Fibroblast of villous mesenchyme (primary cell): ENCODE data around the gene PPP1R27. TPM values are rescaled to one million over a fixed set of nuclear protein-coding genes. Genes with fewer than 3 reads are reported as not detected.

Experiments
- DNase-seq: peaks from one replicate; pipeline ENCODE4 v3.0.0-alpha.2; 2010; ENCODE audit warnings: low read depth
- H3K4me3 ChIP-seq: 2 replicates; pipeline ENCODE4 v1.5.1; 2011; ENCODE audit warnings: low read depth, mild to moderate bottlenecking, low read length
- total RNA-seq: library from RNA; depleted of rRNA; stranded (reverse); fragments of >200 nt; gene quantifications from 2 replicates; pipeline ENCODE4 v1.2.3, GENCODE V29; 2012
- TF ChIP-seq, protein P1 (sequence below): IDR thresholded peaks from 2 replicates; pipeline ENCODE4 v1.5.1; 2012; ENCODE audit warnings: low read depth, mild to moderate bottlenecking, low read length; ENCODE audit not compliant: insufficient read depth

Gene PPP1R27
- total RNA-seq, 1 donor, result not detected

DNA sequence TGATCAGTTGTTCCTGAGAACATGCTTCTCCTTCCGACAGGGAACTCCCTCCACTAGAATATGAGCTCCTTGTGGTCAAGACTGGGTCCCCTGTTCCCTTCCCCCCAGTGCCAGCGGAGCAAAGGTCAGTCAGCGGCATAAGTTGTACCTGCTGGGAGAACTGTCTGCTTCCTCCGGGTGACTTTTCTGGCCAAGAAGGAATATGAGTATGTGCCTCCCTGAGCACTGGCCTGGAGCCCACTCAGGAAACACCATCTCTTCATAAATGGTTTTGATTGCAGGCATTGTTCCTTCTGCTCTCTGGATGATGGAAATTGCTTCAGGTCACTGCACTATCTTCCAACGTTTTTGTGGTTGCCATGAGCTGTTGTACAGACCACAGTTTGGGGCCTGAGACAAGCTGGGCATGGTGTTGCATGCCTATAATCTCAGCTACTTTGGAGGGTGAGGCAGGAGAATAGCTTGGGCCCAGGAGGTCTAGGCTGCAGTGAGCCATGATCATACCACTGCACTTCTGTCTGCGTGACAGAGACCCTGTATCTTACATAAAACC lies 28.3 kb upstream of the PPP1R27 start:
- H3K4me3 ChIP-seq, result no peak overlapping the region
- DNase-seq, result no peak
- TF ChIP-seq, protein P1, sequence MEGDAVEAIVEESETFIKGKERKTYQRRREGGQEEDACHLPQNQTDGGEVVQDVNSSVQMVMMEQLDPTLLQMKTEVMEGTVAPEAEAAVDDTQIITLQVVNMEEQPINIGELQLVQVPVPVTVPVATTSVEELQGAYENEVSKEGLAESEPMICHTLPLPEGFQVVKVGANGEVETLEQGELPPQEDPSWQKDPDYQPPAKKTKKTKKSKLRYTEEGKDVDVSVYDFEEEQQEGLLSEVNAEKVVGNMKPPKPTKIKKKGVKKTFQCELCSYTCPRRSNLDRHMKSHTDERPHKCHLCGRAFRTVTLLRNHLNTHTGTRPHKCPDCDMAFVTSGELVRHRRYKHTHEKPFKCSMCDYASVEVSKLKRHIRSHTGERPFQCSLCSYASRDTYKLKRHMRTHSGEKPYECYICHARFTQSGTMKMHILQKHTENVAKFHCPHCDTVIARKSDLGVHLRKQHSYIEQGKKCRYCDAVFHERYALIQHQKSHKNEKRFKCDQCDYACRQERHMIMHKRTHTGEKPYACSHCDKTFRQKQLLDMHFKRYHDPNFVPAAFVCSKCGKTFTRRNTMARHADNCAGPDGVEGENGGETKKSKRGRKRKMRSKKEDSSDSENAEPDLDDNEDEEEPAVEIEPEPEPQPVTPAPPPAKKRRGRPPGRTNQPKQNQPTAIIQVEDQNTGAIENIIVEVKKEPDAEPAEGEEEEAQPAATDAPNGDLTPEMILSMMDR, result no peak

DNA sequence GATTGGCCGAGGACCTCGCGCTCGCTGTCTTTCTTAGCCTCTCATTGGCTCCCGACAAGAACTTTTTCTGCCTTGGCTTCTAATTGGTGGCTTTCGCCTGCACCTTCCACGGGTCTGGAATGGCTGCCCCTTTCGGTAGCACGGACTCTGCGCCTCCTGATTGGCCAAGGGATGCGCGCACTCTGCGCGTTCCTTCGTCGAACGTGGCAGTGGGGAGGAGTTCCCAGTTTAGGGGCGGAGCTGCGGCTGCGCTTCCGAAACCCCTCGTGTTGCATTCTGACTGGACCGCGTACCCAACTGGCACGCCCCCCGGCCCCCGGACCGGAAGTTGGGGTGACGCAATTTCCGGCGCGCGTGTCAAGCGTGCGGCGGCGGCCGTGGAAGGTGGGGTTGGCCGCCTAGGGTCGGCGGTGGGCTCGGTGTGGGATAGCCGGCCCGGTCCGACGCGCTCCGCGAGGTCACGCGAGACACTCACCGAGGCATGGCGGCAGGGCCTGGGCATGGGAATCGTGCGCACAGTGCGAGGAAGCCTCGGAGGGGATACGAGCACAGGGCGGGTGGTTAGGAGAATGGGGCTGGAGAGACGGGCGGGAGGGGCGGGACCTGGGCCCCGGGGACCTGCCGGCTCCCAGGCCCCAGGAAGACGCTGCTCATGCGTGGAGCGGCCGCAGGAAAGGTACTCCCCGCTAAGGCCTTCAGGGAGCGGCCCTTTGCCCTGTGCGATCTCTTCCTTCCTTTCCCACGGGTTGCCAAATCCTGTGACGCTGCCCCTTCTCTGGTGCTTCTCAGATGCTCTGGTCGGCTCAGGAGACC lies 26.1 kb upstream of the PPP1R27 start:
- H3K4me3 ChIP-seq, result peak overlapping the region; percentile 75
- TF ChIP-seq, protein P1, result no peak
- DNase-seq, result peak; percentile 100

DNA sequence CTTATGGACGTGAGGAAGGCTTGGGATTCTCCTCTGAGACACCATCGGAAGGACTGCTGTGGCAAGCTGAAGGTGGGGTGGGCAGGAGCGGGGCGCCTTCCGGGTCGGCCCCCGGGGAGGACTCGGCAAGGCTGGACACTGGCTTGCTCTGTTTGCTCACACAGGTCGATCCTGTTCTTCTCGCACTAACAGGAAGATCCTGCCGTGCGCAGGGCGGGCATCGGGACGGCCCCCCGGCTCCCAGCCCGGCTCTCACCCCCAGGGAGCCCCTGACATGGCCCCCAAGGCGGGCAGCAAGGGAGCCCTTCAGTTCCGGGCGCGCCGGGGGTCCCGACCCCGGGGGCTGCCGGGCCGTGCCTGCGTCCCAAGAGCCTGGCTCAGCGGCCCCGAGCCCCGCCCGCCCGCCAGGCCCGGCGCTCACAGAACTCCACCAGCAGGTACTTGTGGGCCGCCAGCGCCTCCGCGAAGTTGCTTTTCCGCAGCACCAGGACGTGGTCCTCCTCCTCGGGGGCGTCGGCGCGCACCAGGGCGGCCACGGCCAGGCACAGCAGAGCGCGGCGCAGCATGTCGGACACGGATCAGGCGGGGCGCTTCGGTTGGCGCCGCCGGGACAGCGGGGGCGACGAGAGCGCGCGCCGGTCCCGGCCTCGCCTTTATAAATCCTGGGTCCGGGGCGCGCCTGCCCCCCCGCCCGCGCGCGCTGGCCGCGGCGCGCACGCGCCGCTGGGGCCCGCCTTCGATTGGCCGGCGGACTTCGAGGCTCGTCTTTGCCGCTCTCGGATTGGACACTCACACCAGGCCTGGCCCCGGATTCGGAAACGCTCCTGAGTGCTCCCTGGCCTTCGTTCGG lies 25.3 kb upstream of the PPP1R27 start, which contains the start of gene P4HB:
Gene P4HB (minus strand): TSS at position 630 of the 850 bp plus-strand sequence. CDS start 64 bp downstream, at position 566.
- no peak for DNase-seq
- peak within 1 kb of the TSS; percentile 75 for H3K4me3 ChIP-seq
- TF ChIP-seq, protein P1, result no peak

DNA sequence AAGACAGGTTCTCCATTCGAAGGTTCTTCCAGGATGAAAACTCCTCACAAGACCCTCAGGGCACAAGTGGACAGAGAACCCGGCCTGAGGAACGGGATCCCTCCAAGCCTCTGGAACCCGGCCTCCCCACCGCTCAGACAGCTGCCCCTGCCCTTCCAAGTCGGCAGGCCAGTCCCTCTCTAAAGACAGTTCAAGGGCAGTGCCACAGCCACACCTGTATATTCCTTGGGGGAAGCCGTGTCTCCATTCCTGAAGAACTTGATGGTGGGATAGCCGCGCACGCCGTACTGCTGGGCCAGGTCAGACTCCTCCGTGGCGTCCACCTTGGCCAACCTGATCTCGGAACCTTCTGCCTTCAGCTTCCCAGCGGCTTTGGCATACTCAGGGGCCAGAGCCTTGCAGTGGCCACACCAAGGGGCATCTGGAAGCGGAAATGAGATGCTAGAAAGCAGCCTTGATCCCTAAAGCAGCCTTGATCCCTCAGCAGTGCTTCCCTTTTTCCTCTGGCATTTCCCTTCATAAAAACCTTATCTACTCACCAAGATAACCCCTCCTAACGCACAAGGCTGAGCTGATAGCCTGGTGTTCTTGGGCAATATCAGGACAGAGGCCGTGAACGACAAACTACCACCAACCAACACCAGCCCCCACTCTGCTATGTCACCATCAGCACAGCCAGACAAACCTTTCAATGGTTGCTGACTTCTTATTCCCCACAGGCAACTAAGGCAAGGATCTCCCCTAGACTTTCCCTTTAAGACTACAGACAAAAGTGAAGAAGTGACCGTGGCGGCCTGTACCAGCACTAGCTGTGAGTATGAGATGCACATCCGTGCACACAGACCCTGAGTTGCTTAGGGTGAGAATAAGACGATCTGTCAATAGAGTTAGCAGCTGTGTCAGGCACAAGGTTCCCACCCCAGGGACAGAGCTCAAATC lies 24.4 kb upstream of the PPP1R27 start:
- peak; percentile 82 for DNase-seq
- TF ChIP-seq, protein P1, result no peak
- H3K4me3 ChIP-seq, result peak overlapping the region; percentile 71

DNA sequence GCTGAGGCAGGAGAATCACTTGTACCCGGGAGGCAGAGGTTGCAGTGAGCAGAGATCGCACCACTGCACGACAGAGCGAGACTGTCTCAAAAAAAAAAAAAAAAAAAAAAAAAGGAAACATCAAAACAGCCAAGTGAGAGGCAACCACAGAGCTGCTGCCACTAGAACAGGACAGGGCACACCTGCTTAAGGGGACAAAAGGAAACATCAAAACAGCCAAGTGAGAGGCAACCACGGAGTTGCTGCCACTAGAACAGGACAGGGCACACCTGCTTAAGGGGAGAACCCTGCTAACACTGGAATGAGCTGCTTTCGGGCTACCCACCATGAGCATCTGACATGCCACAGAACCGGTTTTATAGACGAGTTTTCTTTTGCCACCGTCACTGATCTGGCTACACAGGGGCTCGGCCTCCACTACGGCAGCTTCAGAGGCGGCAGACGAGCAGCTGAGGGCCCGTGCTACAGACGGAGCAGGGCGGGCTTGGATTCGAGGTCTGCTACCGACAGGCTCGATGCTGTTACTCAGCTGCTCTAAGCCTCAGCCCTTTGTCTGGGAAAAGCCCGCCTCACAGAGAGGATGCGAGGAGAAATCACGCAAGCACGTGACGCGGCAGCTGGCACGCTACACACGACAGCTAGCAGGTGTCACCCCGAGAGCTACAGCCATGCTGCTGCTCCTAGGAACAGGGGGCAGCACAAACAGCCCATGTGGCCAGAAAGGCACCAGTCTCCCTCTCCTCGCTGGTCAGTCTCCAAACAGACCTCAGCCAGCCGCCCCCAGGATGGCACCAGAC lies 23.5 kb upstream of the PPP1R27 start:
- H3K4me3 ChIP-seq, result peak overlapping the region; percentile 71
- TF ChIP-seq, protein P1, result no peak
- no peak for DNase-seq
